HEK293 (cell line): Measurements from ENCODE around the gene GJE1.

ENCODE experiments used
- BCL6B ChIP-seq: fragments of 450-650 bp; formaldehyde crosslinking; IDR thresholded peaks from 2 replicates; pipeline ENCODE4 v1.5.1; 2017; ENCODE audit warnings: missing biosample characterization, missing genetic modification characterization
- PRDM10 ChIP-seq: fragments of 450-650 bp; formaldehyde crosslinking; IDR thresholded peaks from 2 replicates; pipeline ENCODE4 v1.5.1; 2016; ENCODE audit warnings: missing biosample characterization, missing genetic modification characterization
- PRDM2 ChIP-seq: fragments of 450-650 bp; formaldehyde crosslinking; IDR thresholded peaks from 2 replicates; pipeline ENCODE4 v1.5.1; 2016; ENCODE audit warnings: missing biosample characterization, missing genetic modification characterization, borderline replicate concordance
- SCRT2 ChIP-seq: fragments of 450-650 bp; formaldehyde crosslinking; IDR thresholded peaks from 2 replicates; pipeline ENCODE4 v1.5.1; 2016; ENCODE audit warnings: missing biosample characterization, missing genetic modification characterization
- ZBTB11 ChIP-seq: fragments of 450-650 bp; formaldehyde crosslinking; conservative IDR thresholded peaks from 2 replicates; pipeline ENCODE4 v1.5.1; 2016; ENCODE audit warnings: low read depth, missing biosample characterization, missing genetic modification characterization
- ZNF133 ChIP-seq: fragments of 450-650 bp; formaldehyde crosslinking; IDR thresholded peaks from 2 replicates; pipeline ENCODE4 v1.5.1; 2016; ENCODE audit warnings: missing biosample characterization, missing genetic modification characterization
- ZNF138 ChIP-seq: fragments of 450-650 bp; formaldehyde crosslinking; IDR thresholded peaks from 2 replicates; pipeline ENCODE4 v1.5.1; 2016; ENCODE audit warnings: missing biosample characterization, missing genetic modification characterization, borderline replicate concordance
- ZNF175 ChIP-seq: fragments of 450-650 bp; formaldehyde crosslinking; IDR thresholded peaks from 2 replicates; pipeline ENCODE4 v1.5.1; 2016; ENCODE audit warnings: missing biosample characterization, missing genetic modification characterization
- ZNF366 ChIP-seq: fragments of 450-650 bp; formaldehyde crosslinking; conservative IDR thresholded peaks from 2 replicates; pipeline ENCODE4 v1.5.1; 2016; ENCODE audit warnings: missing biosample characterization, missing genetic modification characterization
- ZNF37A ChIP-seq: fragments of 450-650 bp; IDR thresholded peaks from 2 replicates; pipeline ENCODE4 v1.5.1; 2018; ENCODE audit warnings: missing biosample characterization, missing genetic modification characterization
- ZNF48 ChIP-seq: fragments of 450-650 bp; formaldehyde crosslinking; IDR thresholded peaks from 2 replicates; pipeline ENCODE4 v1.5.1; 2016; ENCODE audit warnings: missing biosample characterization, missing genetic modification characterization
- ZNF530 ChIP-seq: fragments of 450-650 bp; formaldehyde crosslinking; IDR thresholded peaks from 2 replicates; pipeline ENCODE4 v1.5.1; 2016; ENCODE audit warnings: low read depth, missing biosample characterization, missing genetic modification characterization
- ZNF544 ChIP-seq: fragments of 450-650 bp; formaldehyde crosslinking; IDR thresholded peaks from 2 replicates; pipeline ENCODE4 v1.5.0; 2017; ENCODE audit warnings: missing biosample characterization, missing genetic modification characterization
- ZNF664 ChIP-seq: fragments of 450-650 bp; formaldehyde crosslinking; IDR thresholded peaks from 2 replicates; pipeline ENCODE4 v1.5.1; 2016; ENCODE audit warnings: missing biosample characterization, missing genetic modification characterization
- ZNF791 ChIP-seq: fragments of 450-650 bp; formaldehyde crosslinking; IDR thresholded peaks from 2 replicates; pipeline ENCODE4 v1.5.1; 2016; ENCODE audit warnings: missing biosample characterization, missing genetic modification characterization
- TF ChIP-seq, protein P1 (sequence below): fragments of 450-650 bp; formaldehyde crosslinking; IDR thresholded peaks from 2 replicates; pipeline ENCODE4 v1.5.1; 2016; ENCODE audit warnings: missing biosample characterization, missing genetic modification characterization

Gene GJE1

GRCh38 chr6:142146828-142147662, 14.3 kb downstream of the GJE1 start, which contains the start of the genes NMBR and VTA1 (continued):
- TF ChIP-seq PRDM2 (tag by site-specific recombination): no peak
- TF ChIP-seq ZNF175 (tag by site-specific recombination): no peak
- TF ChIP-seq ZNF48 (tag by site-specific recombination): no peak
- TF ChIP-seq, protein P1, sequence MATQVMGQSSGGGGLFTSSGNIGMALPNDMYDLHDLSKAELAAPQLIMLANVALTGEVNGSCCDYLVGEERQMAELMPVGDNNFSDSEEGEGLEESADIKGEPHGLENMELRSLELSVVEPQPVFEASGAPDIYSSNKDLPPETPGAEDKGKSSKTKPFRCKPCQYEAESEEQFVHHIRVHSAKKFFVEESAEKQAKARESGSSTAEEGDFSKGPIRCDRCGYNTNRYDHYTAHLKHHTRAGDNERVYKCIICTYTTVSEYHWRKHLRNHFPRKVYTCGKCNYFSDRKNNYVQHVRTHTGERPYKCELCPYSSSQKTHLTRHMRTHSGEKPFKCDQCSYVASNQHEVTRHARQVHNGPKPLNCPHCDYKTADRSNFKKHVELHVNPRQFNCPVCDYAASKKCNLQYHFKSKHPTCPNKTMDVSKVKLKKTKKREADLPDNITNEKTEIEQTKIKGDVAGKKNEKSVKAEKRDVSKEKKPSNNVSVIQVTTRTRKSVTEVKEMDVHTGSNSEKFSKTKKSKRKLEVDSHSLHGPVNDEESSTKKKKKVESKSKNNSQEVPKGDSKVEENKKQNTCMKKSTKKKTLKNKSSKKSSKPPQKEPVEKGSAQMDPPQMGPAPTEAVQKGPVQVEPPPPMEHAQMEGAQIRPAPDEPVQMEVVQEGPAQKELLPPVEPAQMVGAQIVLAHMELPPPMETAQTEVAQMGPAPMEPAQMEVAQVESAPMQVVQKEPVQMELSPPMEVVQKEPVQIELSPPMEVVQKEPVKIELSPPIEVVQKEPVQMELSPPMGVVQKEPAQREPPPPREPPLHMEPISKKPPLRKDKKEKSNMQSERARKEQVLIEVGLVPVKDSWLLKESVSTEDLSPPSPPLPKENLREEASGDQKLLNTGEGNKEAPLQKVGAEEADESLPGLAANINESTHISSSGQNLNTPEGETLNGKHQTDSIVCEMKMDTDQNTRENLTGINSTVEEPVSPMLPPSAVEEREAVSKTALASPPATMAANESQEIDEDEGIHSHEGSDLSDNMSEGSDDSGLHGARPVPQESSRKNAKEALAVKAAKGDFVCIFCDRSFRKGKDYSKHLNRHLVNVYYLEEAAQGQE (tag by site-specific recombination): peak; percentile 54; the same call in 1 of the 2 replicates
- TF ChIP-seq ZNF664 (tag by site-specific recombination): peak; percentile 32; the same call in 1 of the 2 replicates
- no peak for TF ChIP-seq ZNF37A (tag by site-specific recombination)
- no peak for TF ChIP-seq ZNF138 (tag by site-specific recombination)
- peak; percentile 96 for TF ChIP-seq ZBTB11 (tag by site-specific recombination)
- TF ChIP-seq ZNF544: no peak
- no peak for TF ChIP-seq BCL6B
- peak; percentile 82 for TF ChIP-seq ZNF366 (tag by site-specific recombination)
- TF ChIP-seq ZNF133 (tag by site-specific recombination): no peak
- no peak for TF ChIP-seq ZNF530 (tag by site-specific recombination)
- TF ChIP-seq SCRT2 (tag by site-specific recombination): no peak
- peak; percentile 59; the same call in 1 of the 2 replicates for TF ChIP-seq PRDM10 (tag by site-specific recombination)
- no peak for TF ChIP-seq ZNF791 (tag by site-specific recombination)
